ENCODE results near the gene PXDN. TPM values are rescaled to one million over a fixed set of nuclear protein-coding genes. Genes with fewer than 3 reads are reported as not detected.

Gene PXDN
- total and polyA plus RNA-seq, 2 of the 4 experiments (the other 2 are of a cell fraction), result 153 to 332 TPM

GRCh38 chr2:1744446-1745170 is at the start of gene PXDN (continued):
- TF ChIP-seq BHLHE40 (IDR thresholded peaks at IDR 0.05; ENCODE audit: low read depth, low read length) (peak; percentile 76), NFE2L2 (IDR thresholded peaks at IDR 0.05; ENCODE audit: low read depth, low read length) (no peak), RAD21 (IDR thresholded peaks at IDR 0.05; ENCODE audit: low read length) (no peak), MAZ (IDR thresholded peaks at IDR 0.05; ENCODE audit: borderline replicate concordance, low read depth, low read length) (peak; percentile 91; the same call in 1 of the 2 replicates), RCOR1 (IDR thresholded peaks at IDR 0.05; ENCODE audit: insufficient replicate concordance, low read length) (no peak), MAFK (IDR thresholded peaks at IDR 0.05; ENCODE audit: low read depth, low read length) (no peak), ELK1 (IDR thresholded peaks at IDR 0.05; ENCODE audit: borderline replicate concordance, low read depth, low read length) (no peak), RFX5 (IDR thresholded peaks at IDR 0.05; ENCODE audit: low read depth, low read length) (no peak), SMC3 (IDR thresholded peaks at IDR 0.05; ENCODE audit: low read depth, low read length) (no peak)
